ENCODE measurements around the gene SNAPC4.

The SNAPC4 gene

GRCh38 chr9:136400038-136400834 lies at the start of gene SNAPC4:
Gene SNAPC4 (minus strand): TSS chr9:136400170. CDS start chr9:136398428, 1,742 bp downstream.
- DNase-seq (ENCODE audit: low spot score): peak; percentile 78

- no peak for DNase-seq (ENCODE audit: low spot score)
Measured at GRCh38 chr9:136448655-136449054, 48.7 kb upstream of the SNAPC4 start.

GRCh38 chr9:136447173-136447778 lies 47.3 kb upstream of the SNAPC4 start:
- DNase-seq (ENCODE audit: low spot score): no peak

GRCh38 chr9:136445799-136446198 lies 45.8 kb upstream of the SNAPC4 start:
- no peak for DNase-seq (ENCODE audit: low spot score)

GRCh38 chr9:136444102-136444501 lies 44.1 kb upstream of the SNAPC4 start:
- DNase-seq (ENCODE audit: low spot score): no peak

GRCh38 chr9:136443687-136444086 lies 43.7 kb upstream of the SNAPC4 start:
- DNase-seq (ENCODE audit: low spot score): no peak

GRCh38 chr9:136443087-136443486 lies 43.1 kb upstream of the SNAPC4 start:
- DNase-seq (ENCODE audit: low spot score): no peak

GRCh38 chr9:136442265-136442664 lies 42.3 kb upstream of the SNAPC4 start:
- DNase-seq (ENCODE audit: low spot score): no peak

- no peak for DNase-seq (ENCODE audit: low spot score)
Measured at GRCh38 chr9:136441681-136442245, 41.8 kb upstream of the SNAPC4 start.

GRCh38 chr9:136441191-136441680 lies 41.3 kb upstream of the SNAPC4 start:
- no peak for DNase-seq (ENCODE audit: low spot score)

GRCh38 chr9:136439481-136440408 lies 39.8 kb upstream of the SNAPC4 start, which contains the start of gene INPP5E:
Gene INPP5E (minus strand): TSS chr9:136439845. CDS start chr9:136439419, 426 bp downstream.
- DNase-seq (ENCODE audit: low spot score): peak; percentile 41

- DNase-seq (ENCODE audit: low spot score): no peak
Measured at GRCh38 chr9:136438548-136439480, 38.8 kb upstream of the SNAPC4 start.

- DNase-seq (ENCODE audit: low spot score): no peak
Measured at GRCh38 chr9:136437839-136438547, 38.0 kb upstream of the SNAPC4 start.

GRCh38 chr9:136437430-136437829 lies 37.5 kb upstream of the SNAPC4 start:
- no peak for DNase-seq (ENCODE audit: low spot score)

GRCh38 chr9:136436055-136436634 lies 36.2 kb upstream of the SNAPC4 start:
- DNase-seq (ENCODE audit: low spot score): no peak

GRCh38 chr9:136434580-136435169 lies 34.7 kb upstream of the SNAPC4 start:
- no peak for DNase-seq (ENCODE audit: low spot score)

- no peak for DNase-seq (ENCODE audit: low spot score)
Measured at GRCh38 chr9:136433849-136434579, 34.0 kb upstream of the SNAPC4 start.

- DNase-seq (ENCODE audit: low spot score): no peak
Measured at GRCh38 chr9:136433043-136433715, 33.2 kb upstream of the SNAPC4 start.

Data from cerebellar cortex (tissue), 1 donor.